Measurements from ENCODE around the gene NCEH1. TPM values are rescaled to one million over a fixed set of nuclear protein-coding genes. Genes with fewer than 3 reads are reported as not detected.
"Not testable (repeated sequence)": the region's sequence is repeated elsewhere in the genome, so short reads cannot be mapped to it uniquely, and the experiment has no call there.

Gene NCEH1
- polyA plus RNA-seq, 1 of the 3 experiments (the other 2 are of a cell fraction), result 7.5 TPM

GRCh38 chr3:172666181-172666872 is 44.5 kb downstream of the NCEH1 start:
- Histone ChIP-seq H4K20me1 (ENCODE audit: insufficient read depth) (no peaks in the 10 kb centered on the region), H3K27me3 (ENCODE audit: insufficient read depth) (no peaks in the 10 kb centered on the region), H3K4me3 (ENCODE audit: low read depth in 2 of 2, low read length in 1 of 2) (no peak overlapping the region), H3K9me3 (no peaks in the 10 kb centered on the region), H3K27ac (ENCODE audit: low read depth in 2 of 2, low read length in 1 of 2) (no peak overlapping the region), H3K4me1 (ENCODE audit: control insufficient read depth in 1 of 2, insufficient read depth in 2 of 2, low read depth in 1 of 2, low read length in 1 of 2) (no peaks in the 10 kb centered on the region), H3K9me2 (no peaks in the 10 kb centered on the region), H3K4me2 (no peak overlapping the region), H3K36me3 (replicated peaks in 1 of 2; ENCODE audit: control insufficient read depth in 1 of 2, insufficient read depth in 2 of 2, low read length in 1 of 2) (no peaks in the 10 kb centered on the region), H3K79me2 (ENCODE audit: insufficient read depth) (peaks cover 15% of the 10 kb centered on the region; the same call in 1 of the 2 replicates), H3K9ac (no peak overlapping the region), H2AFZ (ENCODE audit: low read depth) (no peak overlapping the region), H3F3A (replicated peaks; ENCODE audit: insufficient read depth) (peaks cover 6% of the 10 kb centered on the region)
- WGBS (ENCODE audit: low lambda C conversion rate), result 92% methylated on average over 8 of the region's 10 CpGs
- ChIA-PET POLR2A (no interaction called here), CTCF (interaction anchor here (0.7 to 3.4 kb wide), 35 partner anchors 8 to 1705 kb away, joined by 3 to 18 read pairs (median 4); partner anchors contain the start of gene NCEH1)
- no peak for TF ChIP-seq RXRA (IDR thresholded peaks at IDR 0.05; ENCODE audit: borderline replicate concordance, low read depth)
- TF ChIP-seq TAF1 (IDR thresholded peaks at IDR 0.05; ENCODE audit: borderline replicate concordance, low read depth, low read length), result no peak
- TF ChIP-seq FOXM1 (IDR thresholded peaks at IDR 0.05; ENCODE audit: low read depth), result no peak
- peak; percentile 27; the same call in 1 of the 2 replicates for TF ChIP-seq SMC3 (IDR thresholded peaks at IDR 0.05; ENCODE audit: low read depth, low read length)
- TF ChIP-seq CHD2 (IDR thresholded peaks at IDR 0.05; ENCODE audit: low read length, partially characterized antibody), result no peak
- TF ChIP-seq RFX5 (IDR thresholded peaks at IDR 0.05; ENCODE audit: low read length), result no peak
- no peak for TF ChIP-seq USF2 (IDR thresholded peaks at IDR 0.05; ENCODE audit: borderline replicate concordance, low read depth, low read length)
- TF ChIP-seq RAD21 (IDR thresholded peaks at IDR 0.05; ENCODE audit: low read length), result 0 out of 2 replicates have a peak, but pooled peaks have one; percentile 22
- TF ChIP-seq CTCF (IDR thresholded peaks at IDR 0.05), result peak; percentile 28; the same call in 1 of the 2 replicates
- TF ChIP-seq, protein P1, sequence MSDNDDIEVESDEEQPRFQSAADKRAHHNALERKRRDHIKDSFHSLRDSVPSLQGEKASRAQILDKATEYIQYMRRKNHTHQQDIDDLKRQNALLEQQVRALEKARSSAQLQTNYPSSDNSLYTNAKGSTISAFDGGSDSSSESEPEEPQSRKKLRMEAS (IDR thresholded peaks at IDR 0.05; ENCODE audit: low read depth), result no peak
- no peak for DNase-seq

GRCh38 chr3:172665510-172665909 is 45.4 kb downstream of the NCEH1 start:
- POLR2A ChIA-PET; H3K4me3 ChIP-seq (ENCODE audit: low read depth in 2 of 2, low read length in 1 of 2); H3K4me1 ChIP-seq (ENCODE audit: control insufficient read depth in 1 of 2, insufficient read depth in 2 of 2, low read depth in 1 of 2, low read length in 1 of 2); H4K20me1 ChIP-seq (ENCODE audit: insufficient read depth); H2AFZ ChIP-seq (ENCODE audit: low read depth); H3K36me3 ChIP-seq (replicated peaks in 1 of 2; ENCODE audit: control insufficient read depth in 1 of 2, insufficient read depth in 2 of 2, low read length in 1 of 2); H3K9me2 ChIP-seq; H3K9me3 ChIP-seq; H3F3A ChIP-seq (replicated peaks; ENCODE audit: insufficient read depth); H3K27me3 ChIP-seq (ENCODE audit: insufficient read depth); H3K27ac ChIP-seq (ENCODE audit: low read depth in 2 of 2, low read length in 1 of 2); H3K4me2 ChIP-seq; DNase-seq; H3K9ac ChIP-seq: not testable (repeated sequence)
- CTCF ChIA-PET, result interaction anchor here (0.9 to 3.4 kb wide), 12 partner anchors 8 to 894 kb away, joined by 3 to 18 read pairs (median 6); partner anchors contain the start of gene NCEH1
- WGBS (ENCODE audit: low lambda C conversion rate), result 86% methylated on average over 8 of the region's 9 CpGs
- H3K79me2 ChIP-seq (ENCODE audit: insufficient read depth), result peaks cover 15% of the 10 kb centered on the region; the same call in 1 of the 2 replicates

GRCh38 chr3:172660421-172660820 is 50.4 kb downstream of the NCEH1 start:
- H4K20me1 ChIP-seq (ENCODE audit: insufficient read depth); H3K4me3 ChIP-seq (ENCODE audit: low read depth in 2 of 2, low read length in 1 of 2); H3F3A ChIP-seq (replicated peaks; ENCODE audit: insufficient read depth); H3K4me2 ChIP-seq; H3K36me3 ChIP-seq (replicated peaks in 1 of 2; ENCODE audit: control insufficient read depth in 1 of 2, insufficient read depth in 2 of 2, low read length in 1 of 2); H2AFZ ChIP-seq (ENCODE audit: low read depth); H3K27me3 ChIP-seq (ENCODE audit: insufficient read depth); POLR2A ChIA-PET; CTCF ChIA-PET; H3K9ac ChIP-seq; H3K9me2 ChIP-seq; H3K9me3 ChIP-seq; H3K27ac ChIP-seq (ENCODE audit: low read depth in 2 of 2, low read length in 1 of 2); DNase-seq: not testable (repeated sequence)
- 100% methylated on average over 1 of the region's 1 CpG for WGBS (ENCODE audit: low lambda C conversion rate)
- Histone ChIP-seq H3K4me1 (ENCODE audit: control insufficient read depth in 1 of 2, insufficient read depth in 2 of 2, low read depth in 1 of 2, low read length in 1 of 2) (peaks cover 0 to 17% of the 10 kb centered on the region in 2 experiments; a peak in 1 of 4 replicates), H3K79me2 (ENCODE audit: insufficient read depth) (peaks cover 12% of the 10 kb centered on the region; the same call in 1 of the 2 replicates)
